HG03139 (cell line): ENCODE results near the gene RPL27.
"Not testable (repeated sequence)": the region's sequence is repeated elsewhere in the genome, so short reads cannot be mapped to it uniquely, and the experiment has no call there.

ENCODE experiments used
- ATAC-seq: cut with Tn5 transposase; IDR thresholded peaks from one replicate; pipeline ENCODE4 v1.9.1; 2021; ENCODE audit not compliant: unreplicated experiment

The RPL27 gene

GRCh38 chr17:42992872-42993271 is 5.3 kb upstream of the RPL27 start:
- no peak for ATAC-seq

DNA sequence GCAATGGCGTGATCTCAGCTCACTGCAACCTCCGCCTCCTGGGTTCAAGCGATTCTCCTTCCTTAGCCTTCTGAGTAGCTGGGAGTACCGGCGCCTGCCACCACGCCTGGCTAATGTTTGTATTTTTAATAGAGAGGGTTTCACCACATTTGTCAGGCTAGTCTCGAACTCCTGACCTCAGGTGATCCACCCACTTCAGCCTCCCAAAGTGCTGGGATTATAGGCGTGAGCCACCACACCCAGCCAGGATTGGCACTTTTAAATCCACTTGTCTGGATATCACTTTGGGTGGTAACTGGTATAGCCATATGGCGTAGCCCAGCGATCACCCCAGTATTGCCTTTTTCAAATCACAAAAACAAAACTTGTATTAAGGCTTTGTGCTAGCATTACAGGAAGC is 4.3 kb upstream of the RPL27 start:
- not testable (repeated sequence) for ATAC-seq

DNA sequence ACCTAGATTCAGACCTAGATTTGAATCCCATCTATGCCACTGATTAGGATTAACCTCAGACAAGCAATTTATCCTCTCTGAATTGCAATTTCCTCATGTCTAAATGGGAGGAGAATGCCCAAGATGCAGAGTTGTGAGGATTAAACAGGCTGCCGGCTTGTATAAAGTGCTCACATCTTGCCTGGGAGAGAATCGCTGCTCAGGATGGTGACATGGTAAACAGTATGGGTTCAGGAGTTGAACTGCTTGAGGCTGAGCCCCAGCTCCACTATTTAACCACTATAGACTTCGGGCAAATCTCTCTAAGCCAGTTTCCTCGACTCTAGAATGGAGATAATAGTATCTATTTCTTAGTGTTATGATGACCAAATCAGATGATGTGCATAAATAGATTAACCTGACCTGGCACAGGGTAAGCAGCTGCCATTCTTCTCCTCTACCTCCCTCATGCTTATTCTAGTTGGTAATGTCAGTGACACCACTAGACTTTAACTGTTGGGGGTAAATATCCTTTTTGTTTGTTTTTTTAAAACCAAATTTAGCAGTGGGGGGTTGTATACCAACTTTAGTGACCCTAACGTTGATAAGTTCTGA is 732 bp upstream of the RPL27 start:
- no peak for ATAC-seq

DNA sequence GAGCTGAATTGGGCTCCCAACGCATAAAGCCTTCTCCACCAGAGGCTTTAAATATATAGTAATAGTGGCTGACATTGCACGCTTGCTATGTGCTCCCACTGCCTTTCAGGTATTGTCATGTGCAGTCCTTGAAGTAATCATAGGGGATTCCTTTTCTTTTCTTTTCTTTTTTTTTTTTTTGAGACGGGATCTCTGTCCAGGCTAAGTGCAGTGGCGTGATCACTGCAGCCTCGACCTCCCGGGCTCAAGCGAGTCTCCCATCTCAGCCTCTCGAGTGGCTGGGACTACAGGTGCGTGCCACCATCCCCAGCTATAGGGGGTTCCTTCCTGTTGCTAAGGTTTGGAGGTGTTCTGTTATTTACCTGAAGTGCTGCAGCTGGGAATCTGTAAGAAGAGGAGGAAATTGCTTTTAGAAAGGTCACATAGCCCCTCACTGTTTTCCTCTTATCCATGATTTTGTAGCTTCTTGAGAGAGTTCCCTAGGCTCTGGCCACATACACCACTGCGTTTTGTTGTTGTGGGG is 845 bp downstream of the RPL27 start:
- no peak for ATAC-seq

GRCh38 chr17:43000894-43001293 is 2.7 kb downstream of the RPL27 start:
- ATAC-seq = not testable (repeated sequence)

DNA sequence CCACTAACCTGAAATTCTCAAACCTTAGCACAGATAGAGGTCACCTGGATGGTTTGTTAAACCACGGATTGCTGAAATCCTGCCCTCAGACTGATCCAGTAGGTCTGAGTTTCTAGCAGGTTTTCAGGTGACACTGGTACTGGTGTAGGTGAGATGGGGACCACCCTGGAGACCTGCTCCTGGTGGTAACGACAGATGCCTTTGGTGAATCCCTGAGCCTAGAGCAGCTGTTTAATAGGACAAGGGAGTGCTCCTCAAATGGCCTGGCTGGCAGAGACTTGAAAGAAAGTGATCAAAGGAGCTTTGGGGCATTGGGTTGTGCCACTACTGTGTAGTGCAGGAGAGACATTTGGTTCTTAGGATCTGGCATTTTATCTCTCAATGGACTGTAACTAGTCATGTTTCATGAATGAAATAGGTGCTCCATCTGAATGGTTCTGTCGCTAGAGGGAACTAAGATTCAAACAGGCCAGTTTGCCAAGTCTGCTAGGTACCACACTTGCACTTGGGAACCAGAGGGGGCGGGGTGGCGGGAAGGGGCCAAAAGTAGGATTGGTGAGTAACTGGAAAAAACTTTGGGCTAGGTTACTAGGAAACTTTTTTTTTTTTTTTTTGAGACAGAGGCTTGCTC is 5.4 kb downstream of the RPL27 start:
- no peak for ATAC-seq

GRCh38 chr17:43006639-43007551 is 8.7 kb downstream of the RPL27 start, which contains the start of gene IFI35:
Gene IFI35 (plus strand): TSS chr17:43006784. CDS start chr17:43006948, 164 bp downstream.
- no peak for ATAC-seq

DNA sequence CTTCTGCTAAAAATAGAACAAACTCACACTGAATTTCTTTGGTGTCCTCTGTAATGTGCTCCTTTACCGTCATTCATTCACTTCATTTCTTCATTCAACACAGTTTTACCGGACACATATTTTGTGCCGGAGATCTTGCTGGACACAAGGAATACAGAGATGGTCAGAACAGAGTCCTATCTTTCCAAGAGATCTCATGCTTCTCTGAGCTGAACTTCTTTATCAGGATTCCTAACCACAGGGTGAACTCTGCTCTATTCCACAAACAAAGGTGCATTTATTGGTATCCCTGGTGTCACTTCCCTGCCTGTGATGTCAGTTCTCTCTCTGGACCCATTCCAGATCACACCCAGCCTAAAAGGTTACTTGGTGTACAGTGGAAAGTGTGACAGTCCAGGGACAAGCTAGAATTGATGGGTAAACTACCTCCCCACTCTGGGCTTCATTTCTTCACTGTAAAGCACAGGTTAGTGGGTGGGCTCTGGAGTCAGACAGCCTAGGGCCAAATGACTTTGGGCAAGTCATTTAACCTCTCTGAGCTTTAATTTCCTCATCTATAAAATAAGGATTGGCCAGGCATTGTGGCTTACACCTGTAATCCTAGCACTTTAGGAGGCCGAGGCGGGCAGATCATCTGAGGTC is 12.6 kb downstream of the RPL27 start:
- ATAC-seq = no peak

DNA sequence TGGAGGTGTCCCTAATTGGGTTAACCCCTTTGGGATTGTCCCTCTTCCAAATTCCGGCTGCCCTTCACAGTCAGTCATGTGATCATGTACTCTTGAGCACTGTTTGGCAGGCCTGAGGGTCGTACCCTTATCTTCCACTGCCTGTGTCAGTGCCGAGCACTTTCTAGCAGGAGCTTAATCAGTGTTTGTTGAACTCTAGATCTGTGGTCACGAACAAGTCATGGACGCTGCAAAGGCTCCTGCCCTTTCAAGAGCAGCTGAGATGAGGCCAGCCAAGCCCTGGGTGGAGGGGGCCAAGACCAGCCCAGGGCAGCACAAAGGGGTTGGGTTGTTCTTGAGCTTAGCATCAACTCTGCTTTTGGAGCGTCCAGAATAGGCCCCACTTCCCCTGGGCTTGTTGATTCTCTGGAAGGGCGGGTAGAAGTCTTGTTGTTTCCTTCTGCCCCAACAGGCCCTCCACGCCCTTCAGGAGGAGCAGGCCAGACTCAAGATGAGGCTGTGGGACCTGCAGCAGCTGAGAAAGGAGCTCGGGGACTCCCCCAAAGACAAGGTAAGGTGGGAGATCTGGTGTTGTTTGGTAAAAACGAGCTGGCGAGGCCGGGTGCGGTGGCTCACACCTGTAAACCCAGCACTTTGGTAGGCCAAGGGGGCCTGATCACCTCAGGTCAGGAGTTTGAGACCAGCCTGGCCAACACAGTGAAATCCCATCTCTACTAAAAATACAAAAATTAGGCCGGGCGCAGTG is 13.7 kb downstream of the RPL27 start:
- no peak for ATAC-seq

DNA sequence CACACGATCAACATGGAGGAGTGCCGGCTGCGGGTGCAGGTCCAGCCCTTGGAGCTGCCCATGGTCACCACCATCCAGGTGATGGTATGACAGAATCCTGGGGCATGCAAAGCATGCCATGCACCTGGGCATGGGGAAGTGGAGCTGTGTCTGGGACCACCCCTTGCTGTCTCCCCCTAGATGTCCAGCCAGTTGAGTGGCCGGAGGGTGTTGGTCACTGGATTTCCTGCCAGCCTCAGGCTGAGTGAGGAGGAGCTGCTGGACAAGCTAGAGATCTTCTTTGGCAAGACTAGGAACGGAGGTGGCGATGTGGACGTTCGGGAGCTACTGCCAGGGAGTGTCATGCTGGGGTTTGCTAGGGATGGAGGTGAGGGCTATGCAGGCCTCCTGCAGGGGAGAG is 15.1 kb downstream of the RPL27 start:
- ATAC-seq = no peak

DNA sequence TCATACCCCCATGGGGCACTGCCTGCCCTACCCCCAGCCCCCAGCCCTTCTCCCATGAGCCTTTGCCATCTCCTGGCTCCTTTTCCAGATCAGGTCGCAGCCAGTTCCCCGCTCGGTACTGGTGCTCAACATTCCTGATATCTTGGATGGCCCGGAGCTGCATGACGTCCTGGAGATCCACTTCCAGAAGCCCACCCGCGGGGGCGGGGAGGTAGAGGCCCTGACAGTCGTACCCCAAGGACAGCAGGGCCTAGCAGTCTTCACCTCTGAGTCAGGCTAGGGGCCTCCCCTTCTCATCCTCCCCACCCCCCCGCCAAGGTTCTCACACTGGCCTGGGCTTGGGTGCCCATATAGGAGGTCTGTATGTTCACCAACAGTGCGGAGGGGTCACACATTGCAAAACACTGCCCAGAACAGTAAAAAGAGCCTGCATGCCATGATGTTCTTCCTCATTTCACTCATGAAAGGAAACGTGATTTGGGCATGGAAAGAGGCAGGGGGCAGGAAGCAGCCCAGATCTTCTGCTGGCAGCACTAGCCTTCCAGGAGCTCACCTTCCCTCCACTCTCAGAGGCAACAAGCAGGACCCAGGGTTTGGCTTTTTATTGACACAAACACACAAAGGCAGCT is 15.9 kb downstream of the RPL27 start:
- no peak for ATAC-seq

DNA sequence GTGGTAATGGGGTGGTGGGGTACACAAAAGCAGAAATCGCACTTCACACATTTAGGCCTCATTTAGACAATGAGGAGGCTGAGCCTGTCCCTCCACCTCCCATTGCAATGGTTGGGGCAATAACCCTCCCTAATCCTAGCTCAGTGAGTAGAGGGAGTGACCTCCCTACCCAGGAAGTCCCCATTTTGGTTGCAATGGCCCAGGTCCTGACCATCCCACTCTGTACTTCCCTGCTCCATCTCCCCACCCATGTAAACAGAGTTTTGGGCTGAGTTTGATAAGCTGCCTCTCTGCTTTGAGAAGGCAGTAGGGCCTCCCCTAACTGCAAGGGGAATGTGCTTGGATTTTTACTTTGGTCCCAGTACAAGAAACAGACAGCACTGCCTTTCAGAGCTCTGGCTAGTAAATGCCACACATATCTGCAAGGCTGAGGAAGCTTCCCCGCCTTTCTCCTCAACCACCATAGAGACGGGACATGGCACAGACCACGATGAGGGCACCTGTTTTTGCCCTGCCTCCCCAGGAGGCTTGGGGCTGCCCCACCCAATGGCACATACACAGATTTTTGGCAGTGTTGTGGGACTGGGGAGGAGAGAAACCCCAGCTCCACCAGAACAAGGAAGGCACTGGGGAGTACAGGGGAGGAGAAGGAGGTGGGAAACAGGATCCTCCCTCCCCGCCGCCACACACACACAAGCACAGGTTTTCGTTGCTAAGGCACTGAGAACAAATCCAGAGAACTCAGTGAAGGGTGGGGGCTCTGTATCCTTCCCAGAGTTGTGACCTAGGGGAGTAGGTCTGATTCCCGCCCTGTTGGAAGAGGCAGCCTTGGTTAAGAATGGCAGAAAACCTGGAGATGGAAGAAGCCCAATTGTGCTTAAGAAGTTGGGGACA is 16.7 kb downstream of the RPL27 start:
- no peak for ATAC-seq

- ATAC-seq = no peak
These were observed 17.4 kb downstream of the RPL27 start for GRCh38 chr17:43015579-43015978.

DNA sequence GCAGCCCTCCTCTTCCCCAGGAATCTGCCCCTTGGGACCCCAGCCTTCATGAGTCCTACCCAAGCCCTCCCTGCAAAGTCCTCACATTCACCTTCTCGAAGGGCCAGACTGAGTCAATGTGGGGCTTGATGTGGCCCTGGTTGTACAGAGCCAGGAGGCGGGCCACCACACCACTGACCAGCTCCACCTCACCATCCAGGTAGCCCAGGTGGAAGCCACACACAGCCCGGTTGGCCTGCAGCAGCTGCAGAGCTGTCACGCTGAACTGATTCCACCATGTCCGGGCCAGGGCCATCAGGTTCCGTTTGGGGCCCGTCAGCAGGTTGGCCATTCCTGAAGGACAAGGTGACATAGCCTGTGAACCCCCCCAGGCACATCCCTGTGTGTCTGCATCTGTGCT is 18.0 kb downstream of the RPL27 start:
- ATAC-seq = no peak

DNA sequence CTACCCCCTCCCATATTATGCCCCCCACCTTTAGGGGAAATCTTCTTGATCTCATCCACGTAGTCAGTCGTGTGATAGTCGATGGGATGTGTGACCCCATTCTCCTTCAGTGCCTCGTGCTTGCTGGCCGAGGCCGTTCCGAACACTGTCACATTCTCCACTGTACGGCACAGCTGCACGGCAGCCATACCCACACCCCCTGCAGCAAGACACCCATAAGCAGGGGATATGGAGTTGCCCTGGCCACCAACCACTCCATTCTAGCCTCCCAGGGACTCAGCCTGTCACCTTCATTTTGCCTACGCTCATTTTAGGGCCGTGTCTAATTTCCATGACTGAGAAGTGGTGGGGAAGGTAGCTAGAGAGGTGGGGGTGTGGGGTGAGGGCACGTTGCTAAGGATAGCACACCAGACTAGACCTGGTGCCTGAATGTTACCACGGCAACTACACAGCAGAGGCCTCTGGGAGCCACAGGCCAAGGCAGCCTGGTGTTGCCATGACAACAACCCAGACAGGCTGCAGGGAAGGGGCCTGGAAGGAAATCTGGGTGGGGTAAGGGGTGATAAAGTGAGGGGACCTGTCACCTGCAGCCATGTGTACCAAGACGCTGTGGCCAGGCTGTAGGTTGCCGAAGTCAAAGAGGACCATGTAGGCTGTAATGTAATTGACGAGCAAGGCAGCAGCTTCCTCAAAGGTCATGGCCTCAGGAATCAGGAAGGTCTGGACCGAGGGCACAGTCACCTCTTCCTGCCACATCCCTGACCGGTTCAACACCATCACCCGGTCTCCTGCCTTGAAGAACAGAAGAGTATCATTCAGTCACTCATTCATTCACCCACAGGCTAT is 20.0 kb downstream of the RPL27 start:
- ATAC-seq = no peak

GRCh38 chr17:43018932-43019331 is 20.7 kb downstream of the RPL27 start:
- ATAC-seq = no peak

DNA sequence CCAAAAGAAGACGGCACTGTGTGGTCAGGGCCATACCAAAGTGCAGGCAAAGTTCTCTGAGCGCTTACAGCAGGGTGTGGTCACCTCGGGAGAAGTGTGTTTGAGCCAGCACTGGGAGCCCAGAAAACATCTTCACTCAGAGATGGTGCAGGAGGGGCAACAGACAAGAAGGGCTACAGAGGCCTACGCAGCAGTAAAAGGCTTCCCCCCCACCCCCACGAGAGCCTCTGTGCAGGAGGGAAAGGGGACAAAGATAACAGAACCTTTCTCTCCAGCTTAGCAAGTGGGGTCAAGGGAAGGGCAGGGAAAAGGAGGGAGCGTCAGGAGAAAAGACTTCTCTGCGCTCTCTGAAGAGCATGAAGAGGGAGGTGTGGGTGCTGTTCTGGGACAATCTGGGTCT is 21.2 kb downstream of the RPL27 start:
- ATAC-seq = no peak

GRCh38 chr17:43020030-43020621 is 21.9 kb downstream of the RPL27 start:
- ATAC-seq = no peak
